ENCODE results near the gene NDFIP1. TPM values are rescaled to one million over a fixed set of nuclear protein-coding genes. Genes with fewer than 3 reads are reported as not detected.

NDFIP1 gene
- total and polyA plus RNA-seq, 2 experiments from 2014 or later = 78.0 to 83.5 TPM

DNA sequence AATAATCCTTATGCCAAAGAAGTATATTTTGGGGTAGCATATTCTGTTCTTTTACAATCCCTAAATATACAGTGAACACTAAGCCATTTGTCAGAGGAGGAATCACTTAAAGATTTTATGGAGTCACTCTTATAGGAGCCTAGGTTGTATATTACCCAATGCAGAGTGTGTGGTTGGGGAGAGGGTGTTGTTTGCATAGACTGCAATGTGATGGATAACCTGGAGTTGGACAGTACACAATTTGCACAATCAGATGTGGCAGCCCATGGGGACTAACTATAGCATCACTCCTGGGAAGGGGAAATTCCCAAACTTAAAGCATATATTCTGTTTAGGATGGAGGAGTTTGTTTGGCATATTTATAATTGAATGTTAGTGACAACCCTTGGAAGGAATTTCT is 9.6 kb upstream of the NDFIP1 start:
- no peaks in the 10 kb centered on the region for H3K27me3 ChIP-seq
- TF ChIP-seq, protein P1, sequence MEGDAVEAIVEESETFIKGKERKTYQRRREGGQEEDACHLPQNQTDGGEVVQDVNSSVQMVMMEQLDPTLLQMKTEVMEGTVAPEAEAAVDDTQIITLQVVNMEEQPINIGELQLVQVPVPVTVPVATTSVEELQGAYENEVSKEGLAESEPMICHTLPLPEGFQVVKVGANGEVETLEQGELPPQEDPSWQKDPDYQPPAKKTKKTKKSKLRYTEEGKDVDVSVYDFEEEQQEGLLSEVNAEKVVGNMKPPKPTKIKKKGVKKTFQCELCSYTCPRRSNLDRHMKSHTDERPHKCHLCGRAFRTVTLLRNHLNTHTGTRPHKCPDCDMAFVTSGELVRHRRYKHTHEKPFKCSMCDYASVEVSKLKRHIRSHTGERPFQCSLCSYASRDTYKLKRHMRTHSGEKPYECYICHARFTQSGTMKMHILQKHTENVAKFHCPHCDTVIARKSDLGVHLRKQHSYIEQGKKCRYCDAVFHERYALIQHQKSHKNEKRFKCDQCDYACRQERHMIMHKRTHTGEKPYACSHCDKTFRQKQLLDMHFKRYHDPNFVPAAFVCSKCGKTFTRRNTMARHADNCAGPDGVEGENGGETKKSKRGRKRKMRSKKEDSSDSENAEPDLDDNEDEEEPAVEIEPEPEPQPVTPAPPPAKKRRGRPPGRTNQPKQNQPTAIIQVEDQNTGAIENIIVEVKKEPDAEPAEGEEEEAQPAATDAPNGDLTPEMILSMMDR (IDR thresholded peaks at IDR 0.05; ENCODE audit: low read depth, low read length) = no peak
- no peaks in the 10 kb centered on the region for H3K9me3 ChIP-seq (ENCODE audit: low read depth)
- no peak overlapping the region for H3K4me3 ChIP-seq
- H3K36me3 ChIP-seq = no peaks in the 10 kb centered on the region
- H3K4me1 ChIP-seq (ENCODE audit: low read depth) = peaks cover 23% of the 10 kb centered on the region
- DNase-seq (ENCODE audit: low read depth in 1 of 2, low spot score in 1 of 2) = no peak
- no peak overlapping the region for H3K27ac ChIP-seq

DNA sequence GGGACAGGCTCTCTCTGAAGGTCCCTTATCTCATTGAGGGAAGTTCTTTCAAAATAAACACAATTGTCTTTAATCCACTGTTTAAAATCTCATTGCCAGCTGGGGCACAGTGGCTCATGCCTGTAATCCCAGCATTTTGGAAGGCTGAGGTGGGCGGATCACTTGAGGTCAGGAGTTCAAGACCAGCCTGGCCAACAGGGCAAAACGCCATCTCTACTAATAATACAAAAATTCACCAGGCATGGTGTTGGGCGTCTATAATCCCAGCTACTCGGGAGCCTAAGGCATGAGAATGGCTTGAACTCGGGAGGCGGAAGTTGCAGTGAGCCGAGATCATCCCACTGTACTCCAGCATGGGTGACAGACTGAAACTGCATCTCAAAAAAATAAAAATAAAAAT is 8.3 kb upstream of the NDFIP1 start:
- Histone ChIP-seq H3K4me3 (no peak overlapping the region), H3K9me3 (ENCODE audit: low read depth) (no peaks in the 10 kb centered on the region), H3K27me3 (no peaks in the 10 kb centered on the region), H3K36me3 (no peaks in the 10 kb centered on the region), H3K4me1 (ENCODE audit: low read depth) (peaks cover 11% of the 10 kb centered on the region), H3K27ac (no peak overlapping the region)
- no peak for DNase-seq (ENCODE audit: low read depth in 1 of 2, low spot score in 1 of 2)
- TF ChIP-seq, protein P1 (IDR thresholded peaks at IDR 0.05; ENCODE audit: low read depth, low read length) = no peak

- no peaks in the 10 kb centered on the region for H3K27me3 ChIP-seq
- no peaks in the 10 kb centered on the region for H3K9me3 ChIP-seq (ENCODE audit: low read depth)
These were observed 5.4 kb upstream of the NDFIP1 start for GRCh38 chr5:142102980-142103740.

DNA sequence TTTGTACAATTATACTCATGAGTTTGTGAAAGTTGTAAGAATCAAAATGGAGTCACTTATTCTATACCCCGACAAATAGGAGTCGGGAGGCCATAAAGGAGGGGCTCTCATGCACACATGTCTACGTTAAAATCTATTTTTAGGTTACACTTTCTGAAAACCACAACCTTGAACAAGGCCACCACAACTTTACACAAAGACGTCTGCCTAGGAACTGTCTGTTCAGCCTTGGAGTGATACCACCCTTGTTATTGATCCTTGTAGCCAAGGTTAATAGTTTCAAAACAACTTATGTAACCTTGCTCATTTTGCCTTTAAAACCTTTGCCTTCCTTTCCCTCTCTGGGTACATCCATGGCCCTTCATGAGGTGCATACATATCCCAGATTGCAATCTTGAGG is 4.1 kb upstream of the NDFIP1 start:
- H3K27ac ChIP-seq = no peak overlapping the region
- H3K27me3 ChIP-seq = no peaks in the 10 kb centered on the region
- no peaks in the 10 kb centered on the region for H3K4me1 ChIP-seq (ENCODE audit: low read depth)
- no peaks in the 10 kb centered on the region for H3K9me3 ChIP-seq (ENCODE audit: low read depth)
- H3K4me3 ChIP-seq = no peak overlapping the region
- no peaks in the 10 kb centered on the region for H3K36me3 ChIP-seq
- DNase-seq (ENCODE audit: low read depth in 1 of 2, low spot score in 1 of 2) = no peak
- TF ChIP-seq, protein P1 (IDR thresholded peaks at IDR 0.05; ENCODE audit: low read depth, low read length) = no peak

More at GRCh38 chr5:142102980-142103740, 5.4 kb upstream of the NDFIP1 start:
- H3K4me3 ChIP-seq = no peak overlapping the region
- no peak for DNase-seq (ENCODE audit: low read depth in 1 of 2, low spot score in 1 of 2)
- no peaks in the 10 kb centered on the region for H3K36me3 ChIP-seq
- H3K27ac ChIP-seq = no peak overlapping the region
- H3K4me1 ChIP-seq (ENCODE audit: low read depth) = no peaks in the 10 kb centered on the region
- TF ChIP-seq, protein P1 (IDR thresholded peaks at IDR 0.05; ENCODE audit: low read depth, low read length) = no peak

DNA sequence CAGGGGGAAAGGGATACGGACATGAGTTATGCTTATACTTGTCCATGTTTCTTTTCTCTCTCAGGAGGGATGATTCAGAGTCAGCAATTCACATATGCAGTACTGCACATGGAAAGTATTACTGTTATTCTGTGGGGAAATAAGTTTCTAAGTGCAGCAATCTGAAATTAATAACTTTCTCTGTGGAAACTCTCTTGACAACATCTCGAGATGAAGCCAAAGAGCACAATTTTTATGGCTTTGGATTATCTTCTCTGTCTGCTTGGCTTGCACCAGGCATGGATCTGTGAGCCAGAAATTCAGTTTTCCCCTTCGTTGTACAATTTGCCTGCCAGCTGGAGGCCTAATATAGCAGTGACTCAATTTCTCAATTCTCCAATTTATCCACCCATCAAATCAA is 2.5 kb upstream of the NDFIP1 start:
- no peak for DNase-seq (ENCODE audit: low read depth in 1 of 2, low spot score in 1 of 2)
- Histone ChIP-seq H3K4me1 (ENCODE audit: low read depth) (peaks cover 11% of the 10 kb centered on the region), H3K4me3 (no peak overlapping the region), H3K36me3 (no peaks in the 10 kb centered on the region), H3K27me3 (no peaks in the 10 kb centered on the region), H3K9me3 (ENCODE audit: low read depth) (no peaks in the 10 kb centered on the region), H3K27ac (no peak overlapping the region)
- TF ChIP-seq, protein P1 (IDR thresholded peaks at IDR 0.05; ENCODE audit: low read depth, low read length) = no peak
